Liver (tissue), 9 donors: ENCODE results near the gene GLRX5. TPM values are rescaled to one million over a fixed set of nuclear protein-coding genes. Genes with fewer than 3 reads are reported as not detected.

Experiments used
- DNase-seq: peaks from one replicate; pipeline ENCODE4 v3.0.0-alpha.2; 2017; ENCODE audit warnings: low spot score
- H3K27ac ChIP-seq, 2 donors: one replicate each; pipeline ENCODE4 v1.7.0; 2013; ENCODE audit warnings: inconsistent platforms in 2 of 2, low read length in 2 of 2, control low read depth in 1 of 2, low read depth in 1 of 2, mild to moderate bottlenecking in 1 of 2
- H3K27me3 ChIP-seq, 4 donors: one replicate each; pipeline versions ENCODE4 v1.6.1 to v1.7.0; 2013; ENCODE audit warnings: low read length in 3 of 4, inconsistent platforms in 1 of 4, mild to moderate bottlenecking in 1 of 4, moderate library complexity in 1 of 4; ENCODE audit not compliant: control insufficient read depth in 4 of 4, insufficient read depth in 4 of 4
- H3K36me3 ChIP-seq, 4 donors: one replicate each; pipeline versions ENCODE4 v1.6.1 to v1.7.0; 2013; ENCODE audit warnings: low read length in 3 of 4, mild to moderate bottlenecking in 3 of 4, low read depth in 1 of 4, moderate library complexity in 1 of 4; ENCODE audit not compliant: control insufficient read depth in 4 of 4, insufficient read depth in 3 of 4
- H3K4me1 ChIP-seq, 4 donors: one replicate each; pipeline versions ENCODE4 v1.6.1 to v1.7.0; 2013; ENCODE audit warnings: low read length in 3 of 4, mild to moderate bottlenecking in 3 of 4, moderate library complexity in 1 of 4; ENCODE audit not compliant: control insufficient read depth in 4 of 4, insufficient read depth in 4 of 4
- H3K4me3 ChIP-seq, 3 donors: one replicate each; pipeline versions ENCODE4 v1.6.1 to v1.7.0; 2013; ENCODE audit warnings: low read length in 3 of 3, control low read depth in 1 of 3, low read depth in 1 of 3, mild to moderate bottlenecking in 1 of 3
- H3K9ac ChIP-seq, 2 donors: one replicate each; pipeline ENCODE4 v1.7.0; 2013; ENCODE audit warnings: low read length in 2 of 2, mild to moderate bottlenecking in 2 of 2, moderate library complexity in 2 of 2, control low read depth in 1 of 2, low read depth in 1 of 2
- H3K9me3 ChIP-seq, 4 donors: one replicate each; pipeline versions ENCODE4 v1.6.1 to v1.7.0; 2013; ENCODE audit warnings: low read length in 3 of 4; ENCODE audit not compliant: control insufficient read depth in 4 of 4
- ATF3 ChIP-seq: IDR thresholded peaks from 2 replicates; pipeline ENCODE4 v1.6.1; 2016; ENCODE audit warnings: antibody characterized with exemption
- CTCF ChIP-seq: fragments of 150-350 bp; IDR thresholded peaks from 2 replicates; pipeline ENCODE4 v1.5.1; 2017; ENCODE audit warnings: improper control_type of control experiment, low read depth, low read length; ENCODE audit not compliant: missing input control
- EGR1 ChIP-seq, 2 donors: IDR thresholded peaks; 2 replicates each; pipeline ENCODE4 v1.6.1; 2016 to 2018; ENCODE audit warnings: antibody characterized with exemption in 2 of 2, low read depth in 2 of 2
- FOXA1 ChIP-seq: IDR thresholded peaks from 2 replicates; pipeline ENCODE4 v1.6.1; 2016; ENCODE audit warnings: antibody characterized with exemption
- FOXA2 ChIP-seq: IDR thresholded peaks from 2 replicates; pipeline ENCODE4 v1.6.1; 2016; ENCODE audit warnings: antibody characterized with exemption
- GABPA ChIP-seq, 2 donors: IDR thresholded peaks in 1 of 2; conservative IDR thresholded peaks in 1 of 2; 2 replicates each; pipeline ENCODE4 v1.6.1; 2016; ENCODE audit warnings: antibody characterized with exemption in 2 of 2, mild to moderate bottlenecking in 1 of 2, moderate library complexity in 1 of 2
- HNF4A ChIP-seq, 2 donors: conservative IDR thresholded peaks; 2 replicates each; pipeline ENCODE4 v1.6.1; 2016; ENCODE audit warnings: antibody characterized with exemption in 2 of 2, mild to moderate bottlenecking in 2 of 2
- HNF4G ChIP-seq: IDR thresholded peaks from 2 replicates; pipeline ENCODE4 v1.6.1; 2016; ENCODE audit warnings: antibody characterized with exemption
- JUND ChIP-seq, 2 donors: IDR thresholded peaks; 2 replicates each; pipeline ENCODE4 v1.6.1; 2016; ENCODE audit warnings: antibody characterized with exemption in 2 of 2
- NR2F2 ChIP-seq: IDR thresholded peaks from 2 replicates; pipeline ENCODE4 v1.6.1; 2016; ENCODE audit warnings: antibody characterized with exemption
- RAD21 ChIP-seq, 2 donors: IDR thresholded peaks; 2 replicates each; pipeline ENCODE4 v1.6.1; 2016; ENCODE audit warnings: antibody characterized with exemption in 2 of 2, mild to moderate bottlenecking in 2 of 2
- REST ChIP-seq: IDR thresholded peaks from 2 replicates; pipeline ENCODE4 v1.6.1; 2016; ENCODE audit warnings: antibody characterized with exemption, mild to moderate bottlenecking
- RXRA ChIP-seq, 2 donors: IDR thresholded peaks; 2 replicates each; pipeline ENCODE4 v1.6.1; 2017 to 2018; ENCODE audit warnings: antibody characterized with exemption in 2 of 2, mild to moderate bottlenecking in 1 of 2
- SP1 ChIP-seq: IDR thresholded peaks from 2 replicates; pipeline ENCODE4 v1.6.1; 2018; ENCODE audit warnings: antibody characterized with exemption, mild to moderate bottlenecking
- TAF1 ChIP-seq: conservative IDR thresholded peaks from 2 replicates; pipeline ENCODE4 v1.6.1; 2016; ENCODE audit warnings: antibody characterized with exemption, mild to moderate bottlenecking
- YY1 ChIP-seq: IDR thresholded peaks from 2 replicates; pipeline ENCODE4 v1.6.1; 2016; ENCODE audit warnings: antibody characterized with exemption, mild to moderate bottlenecking
- ZBTB33 ChIP-seq: IDR thresholded peaks from 2 replicates; pipeline ENCODE4 v1.6.1; 2016; ENCODE audit warnings: antibody characterized with exemption
- WGBS: extraction: QIAGEN DNeasy Blood & Tissue Kit; methylation state at CpG from one replicate; pipeline ENCODE4 v1.1.7; 2013; 5-methylcytosine and 5-hydroxymethylcytosine counted together
- polyA plus RNA-seq, 2 donors: library from polyadenylated mRNA; stranded (reverse) in 1 of 2; unstranded in 1 of 2; fragments of 200-250 nt in 1 of 2; fragments of >200 nt in 1 of 2; fragmentation: Nextera tagmentation in 1 of 2; extraction: Ambion mirVana in 1 of 2; gene quantifications; one replicate each; pipeline versions ENCODE4 v1.2.1 to v1.2.3, GENCODE V29; 2013 to 2015
- total RNA-seq, 2 donors: library from RNA; depleted of rRNA; stranded (reverse); fragments of >200 nt; gene quantifications; one replicate each; pipeline ENCODE4 v1.2.3, GENCODE V29; 2014
- TF ChIP-seq, protein P1 (sequence below): IDR thresholded peaks from 2 replicates; pipeline ENCODE4 v1.6.1; 2016; ENCODE audit warnings: antibody characterized with exemption
- donor health status: healthy.
- donor health status: healthy.
- donor health status: healthy.
- donor health status: healthy.
- donor health status: healthy.

Gene GLRX5
- total and polyA plus RNA-seq, 4 donors = 28.4 to 172 (median 39.7) TPM

- peaks cover 0 to 3% (median 0%) of the 10 kb centered on the region in 4 donors for H3K36me3 ChIP-seq
- WGBS = 84% methylated on average over 14 of the region's 14 CpGs
- no peak overlapping the region for H3K9ac ChIP-seq
- no peaks in the 10 kb centered on the region for H3K9me3 ChIP-seq
- peaks cover 0 to 35% (median 20%) of the 10 kb centered on the region in 4 donors for H3K4me1 ChIP-seq
- no peak overlapping the region for H3K27ac ChIP-seq
- H3K4me3 ChIP-seq = no peak overlapping the region
- no peak for DNase-seq
- H3K27me3 ChIP-seq = no peaks in the 10 kb centered on the region
- TF ChIP-seq CTCF (no peak), REST (no peak), SP1 (no peak), YY1 (no peak), NR2F2 (no peak), TAF1 (no peak), HNF4A (conservative IDR thresholded peaks at IDR 0.05) (no peak), FOXA2 (no peak), JUND (IDR thresholded peaks at IDR 0.05) (no peak), ZBTB33 (no peak), HNF4G (no peak), RAD21 (IDR thresholded peaks at IDR 0.05) (no peak), EGR1 (IDR thresholded peaks at IDR 0.05; ENCODE audit: low read depth in 2 of 2) (no peak), GABPA (IDR thresholded peaks at IDR 0.05 in 1 of 2, conservative IDR thresholded peaks at IDR 0.05 in 1 of 2) (no peak), ATF3 (no peak), RXRA (IDR thresholded peaks at IDR 0.05) (no peak), FOXA1 (no peak)
- TF ChIP-seq, protein P1, sequence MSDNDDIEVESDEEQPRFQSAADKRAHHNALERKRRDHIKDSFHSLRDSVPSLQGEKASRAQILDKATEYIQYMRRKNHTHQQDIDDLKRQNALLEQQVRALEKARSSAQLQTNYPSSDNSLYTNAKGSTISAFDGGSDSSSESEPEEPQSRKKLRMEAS = no peak
Measured at GRCh38 chr14:95500772-95501401, 34.0 kb upstream of the GLRX5 start.
